Measurements from ENCODE around the gene UBE4B. TPM values are rescaled to one million over a fixed set of nuclear protein-coding genes. Genes with fewer than 3 reads are reported as not detected.

UBE4B gene
- total RNA-seq, 1 experiment from 2014 or later, result 80.8 TPM

DNA sequence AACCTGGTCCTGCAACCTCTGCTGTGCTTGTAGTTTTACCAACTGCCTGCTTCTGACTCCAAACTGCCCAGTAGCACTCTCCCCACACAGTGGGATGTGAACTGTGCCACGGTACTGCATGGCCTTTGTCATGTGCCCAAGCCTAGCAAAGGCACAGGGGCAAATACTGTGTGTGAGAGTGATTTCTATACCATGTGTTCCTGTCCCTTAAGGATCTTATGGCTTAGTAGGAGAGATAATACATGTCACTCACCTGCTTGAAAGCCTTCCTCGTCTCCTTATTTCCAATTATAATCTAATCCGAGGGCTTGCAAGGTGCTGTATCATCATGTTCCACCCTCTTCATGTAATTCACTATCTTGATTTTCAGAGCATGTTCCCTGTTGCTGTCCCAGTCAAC is 51.3 kb downstream of the UBE4B start:
- CTCF ChIA-PET, result interaction anchor here (0.7 kb wide), 1 partner anchor 50 kb away, joined by 3 read pairs; no protein-coding TSS in a partner anchor
- H3K9me3 Mint-ChIP-seq, result peaks cover 5% of the 10 kb centered on the region
- H3K4me3 Mint-ChIP-seq, result no peak overlapping the region
- TF ChIP-seq ZNF396 (CRISPR knock-in tag; IDR thresholded peaks at IDR 0.05; ENCODE audit: borderline replicate concordance), result no peak
- no peak for TF ChIP-seq ZNF416 (CRISPR knock-in tag; IDR thresholded peaks at IDR 0.05)
- TF ChIP-seq SP1 (CRISPR knock-in tag; conservative IDR thresholded peaks at IDR 0.05), result no peak
- no peak for TF ChIP-seq CREM (CRISPR knock-in tag; IDR thresholded peaks at IDR 0.05)
- no peak for TF ChIP-seq ZNF532 (CRISPR knock-in tag; IDR thresholded peaks at IDR 0.05; ENCODE audit: borderline replicate concordance)
- TF ChIP-seq, protein P1, sequence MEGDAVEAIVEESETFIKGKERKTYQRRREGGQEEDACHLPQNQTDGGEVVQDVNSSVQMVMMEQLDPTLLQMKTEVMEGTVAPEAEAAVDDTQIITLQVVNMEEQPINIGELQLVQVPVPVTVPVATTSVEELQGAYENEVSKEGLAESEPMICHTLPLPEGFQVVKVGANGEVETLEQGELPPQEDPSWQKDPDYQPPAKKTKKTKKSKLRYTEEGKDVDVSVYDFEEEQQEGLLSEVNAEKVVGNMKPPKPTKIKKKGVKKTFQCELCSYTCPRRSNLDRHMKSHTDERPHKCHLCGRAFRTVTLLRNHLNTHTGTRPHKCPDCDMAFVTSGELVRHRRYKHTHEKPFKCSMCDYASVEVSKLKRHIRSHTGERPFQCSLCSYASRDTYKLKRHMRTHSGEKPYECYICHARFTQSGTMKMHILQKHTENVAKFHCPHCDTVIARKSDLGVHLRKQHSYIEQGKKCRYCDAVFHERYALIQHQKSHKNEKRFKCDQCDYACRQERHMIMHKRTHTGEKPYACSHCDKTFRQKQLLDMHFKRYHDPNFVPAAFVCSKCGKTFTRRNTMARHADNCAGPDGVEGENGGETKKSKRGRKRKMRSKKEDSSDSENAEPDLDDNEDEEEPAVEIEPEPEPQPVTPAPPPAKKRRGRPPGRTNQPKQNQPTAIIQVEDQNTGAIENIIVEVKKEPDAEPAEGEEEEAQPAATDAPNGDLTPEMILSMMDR (IDR thresholded peaks at IDR 0.05), result no peak
- TF ChIP-seq GABPB1 (CRISPR knock-in tag; IDR thresholded peaks at IDR 0.05), result no peak
- TF ChIP-seq, protein P2, sequence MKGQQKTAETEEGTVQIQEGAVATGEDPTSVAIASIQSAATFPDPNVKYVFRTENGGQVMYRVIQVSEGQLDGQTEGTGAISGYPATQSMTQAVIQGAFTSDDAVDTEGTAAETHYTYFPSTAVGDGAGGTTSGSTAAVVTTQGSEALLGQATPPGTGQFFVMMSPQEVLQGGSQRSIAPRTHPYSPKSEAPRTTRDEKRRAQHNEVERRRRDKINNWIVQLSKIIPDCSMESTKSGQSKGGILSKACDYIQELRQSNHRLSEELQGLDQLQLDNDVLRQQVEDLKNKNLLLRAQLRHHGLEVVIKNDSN (CRISPR knock-in tag; IDR thresholded peaks at IDR 0.05), result no peak
- no peak for TF ChIP-seq CDX4 (CRISPR knock-in tag; IDR thresholded peaks at IDR 0.05; ENCODE audit: borderline replicate concordance)
- no peak for TF ChIP-seq NR1H2 (CRISPR knock-in tag; IDR thresholded peaks at IDR 0.05)
- no peak for TF ChIP-seq RORB (CRISPR knock-in tag; IDR thresholded peaks at IDR 0.05)
- no peak for TF ChIP-seq CBFB (CRISPR knock-in tag; IDR thresholded peaks at IDR 0.05; ENCODE audit: low read depth)
- no peak for TF ChIP-seq TEAD4 (CRISPR knock-in tag; IDR thresholded peaks at IDR 0.05)
- no peak for TF ChIP-seq SMAD3 (CRISPR knock-in tag; IDR thresholded peaks at IDR 0.05; ENCODE audit: borderline replicate concordance)
- TF ChIP-seq ARID4B (CRISPR knock-in tag; IDR thresholded peaks at IDR 0.05; ENCODE audit: borderline replicate concordance), result no peak
- TF ChIP-seq, protein P3, sequence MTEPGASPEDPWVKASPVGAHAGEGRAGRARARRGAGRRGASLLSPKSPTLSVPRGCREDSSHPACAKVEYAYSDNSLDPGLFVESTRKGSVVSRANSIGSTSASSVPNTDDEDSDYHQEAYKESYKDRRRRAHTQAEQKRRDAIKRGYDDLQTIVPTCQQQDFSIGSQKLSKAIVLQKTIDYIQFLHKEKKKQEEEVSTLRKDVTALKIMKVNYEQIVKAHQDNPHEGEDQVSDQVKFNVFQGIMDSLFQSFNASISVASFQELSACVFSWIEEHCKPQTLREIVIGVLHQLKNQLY (CRISPR knock-in tag; IDR thresholded peaks at IDR 0.05), result no peak
- TF ChIP-seq FOXK1 (CRISPR knock-in tag; IDR thresholded peaks at IDR 0.05), result no peak
- TF ChIP-seq NFYB (CRISPR knock-in tag; conservative IDR thresholded peaks at IDR 0.05; ENCODE audit: low read depth), result no peak
- no peaks in the 10 kb centered on the region for H3K4me1 Mint-ChIP-seq
- H3K27me3 Mint-ChIP-seq (ENCODE audit: low read depth), result no peaks in the 10 kb centered on the region
- peak overlapping the region; percentile 67; the same call in 1 of the 2 replicates for H3K27ac Mint-ChIP-seq
- DNase-seq (ENCODE audit: low spot score) (no peak), ATAC-seq (no peak)
- H3K36me3 Mint-ChIP-seq, result peaks cover 14% of the 10 kb centered on the region
- POLR2A ChIA-PET, result no interaction called here

Measured in WTC11 (cell line).